Activated naive CD4-positive, alpha-beta T cell treated with Interleukin-2 at 50 U/mL for 16 hours (primary cell): ENCODE data around the gene NPFF.
"Not testable (repeated sequence)": the region's sequence is repeated elsewhere in the genome, so short reads cannot be mapped to it uniquely, and the experiment has no call there.

Source experiments
- DNase-seq: peaks from one replicate; pipeline ENCODE4 v3.0.0-alpha.2; 2020

The NPFF gene

GRCh38 chr12:53493610-53494391, 13.5 kb downstream of the NPFF start:
- no peak for DNase-seq

DNA sequence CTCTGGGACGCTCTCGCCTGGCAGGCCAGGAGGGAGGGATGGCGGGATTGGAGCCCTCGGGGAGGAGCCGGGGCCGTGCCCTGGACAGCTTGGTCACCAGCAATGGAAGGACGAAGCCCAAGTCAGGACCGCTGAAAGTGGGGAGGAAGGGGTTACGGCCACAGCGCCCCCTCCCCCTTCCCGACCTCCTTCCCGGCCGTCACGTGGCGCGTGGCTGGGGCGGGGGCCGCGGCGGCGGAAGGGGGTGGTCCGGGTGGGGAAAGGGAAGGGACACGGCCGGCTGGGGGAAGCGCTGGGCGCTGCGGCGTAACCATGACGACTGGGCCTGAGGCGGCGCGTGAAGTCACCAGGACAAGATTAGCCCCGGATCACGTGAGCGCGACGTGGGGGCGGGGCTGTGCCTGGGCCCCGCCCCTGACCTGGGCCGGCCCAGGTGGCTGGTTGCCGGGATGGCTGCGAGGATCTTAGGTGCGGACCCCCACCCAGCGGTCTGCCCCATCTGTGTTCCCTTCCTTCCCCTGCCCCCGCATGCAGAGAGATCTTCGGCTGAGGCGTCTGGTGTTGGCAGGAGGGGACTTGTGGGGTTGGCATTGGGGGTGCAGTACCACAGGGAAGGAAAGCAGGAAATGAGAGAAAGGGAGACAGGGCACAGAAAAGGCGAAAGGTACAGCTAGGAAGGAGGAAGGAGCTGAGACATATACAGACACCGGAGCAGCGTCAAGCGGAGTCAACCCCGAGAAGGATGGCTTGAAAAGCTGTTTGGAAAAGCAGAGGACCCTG, 14.3 kb downstream of the NPFF start:
- peak; percentile 87 for DNase-seq

DNA sequence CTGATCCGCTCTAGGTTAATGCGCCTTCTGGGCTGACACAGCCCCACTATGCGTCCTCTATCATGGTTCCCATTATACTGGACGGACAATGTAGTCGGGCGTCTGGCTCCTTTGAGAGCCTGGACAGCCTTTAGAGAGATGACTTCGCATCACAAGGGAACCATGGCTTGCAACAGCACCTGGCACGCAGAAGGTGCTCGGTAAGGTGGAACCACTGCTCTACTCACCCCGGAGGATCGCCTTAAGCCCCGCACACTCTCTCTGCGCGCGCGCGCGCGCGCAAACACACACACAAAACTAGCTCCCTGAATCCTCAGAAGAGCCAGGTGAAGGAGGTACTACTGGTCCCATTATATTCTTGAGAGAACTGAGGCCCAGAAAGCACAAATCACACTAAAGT, 15.1 kb downstream of the NPFF start:
- DNase-seq, result no peak

- DNase-seq, result no peak
Measured at GRCh38 chr12:53489242-53489864, 17.9 kb downstream of the NPFF start.

- no peak for DNase-seq
Measured at GRCh38 chr12:53486736-53487487, 20.4 kb downstream of the NPFF start.

- no peak for DNase-seq
Measured at GRCh38 chr12:53485955-53486735, 21.1 kb downstream of the NPFF start.

- no peak for DNase-seq
Measured at GRCh38 chr12:53484686-53485575, 22.4 kb downstream of the NPFF start.

DNA sequence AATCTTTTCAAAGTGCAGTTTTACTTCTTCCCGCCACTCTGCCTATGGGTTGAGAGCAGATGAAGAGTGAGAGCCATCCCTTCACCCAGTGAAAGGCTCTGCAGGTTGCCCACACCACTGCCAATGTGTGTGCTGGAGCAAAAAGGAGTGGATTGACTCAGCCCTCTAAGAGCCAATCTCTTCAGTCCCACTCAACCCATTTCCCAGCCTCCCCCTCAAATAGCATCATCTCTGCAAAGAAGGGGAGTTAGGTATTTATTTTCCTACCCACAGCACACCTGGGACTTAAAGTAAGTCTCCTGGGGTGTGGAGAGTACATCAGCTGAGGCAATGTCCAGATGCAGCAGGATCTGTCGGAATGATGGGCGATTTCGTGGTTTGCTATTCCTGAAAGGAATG, 23.3 kb downstream of the NPFF start:
- no peak for DNase-seq

DNA sequence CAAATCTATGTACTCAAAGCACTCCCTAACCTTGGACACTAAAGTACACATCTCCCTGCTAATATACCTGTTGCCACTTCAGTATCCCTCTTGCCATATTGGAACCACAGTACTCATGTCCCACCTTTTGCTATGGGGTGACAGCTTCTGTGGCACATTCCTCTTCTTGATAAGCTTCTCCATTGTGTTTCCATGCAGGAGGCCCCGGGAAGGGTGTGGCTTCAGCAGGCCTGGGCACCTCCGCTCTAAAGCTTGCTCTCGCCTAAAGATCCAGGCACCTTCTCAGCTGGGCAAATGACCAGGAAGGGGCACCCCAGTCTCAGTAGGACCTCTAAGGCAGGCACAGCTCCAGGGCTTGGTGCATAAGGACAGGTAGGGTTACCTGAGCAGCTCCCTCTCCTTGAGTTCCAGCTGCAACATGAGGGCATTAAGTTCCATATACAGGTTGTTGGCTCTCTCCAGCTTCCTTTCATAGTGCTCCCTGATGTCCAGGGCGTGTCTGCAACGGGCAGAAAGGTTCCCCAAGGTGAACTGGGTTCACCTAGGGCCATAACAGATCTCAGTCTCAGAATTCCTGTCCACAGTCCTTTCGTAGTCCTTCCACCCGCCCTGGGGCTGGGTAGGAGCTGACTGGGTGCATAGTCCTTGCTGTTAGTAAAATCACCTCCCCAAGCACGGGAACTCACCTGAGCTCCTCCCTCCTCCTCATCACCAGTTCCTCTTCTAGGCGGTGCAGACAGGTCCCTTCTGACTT, 23.9 kb downstream of the NPFF start:
- no peak for DNase-seq

DNA sequence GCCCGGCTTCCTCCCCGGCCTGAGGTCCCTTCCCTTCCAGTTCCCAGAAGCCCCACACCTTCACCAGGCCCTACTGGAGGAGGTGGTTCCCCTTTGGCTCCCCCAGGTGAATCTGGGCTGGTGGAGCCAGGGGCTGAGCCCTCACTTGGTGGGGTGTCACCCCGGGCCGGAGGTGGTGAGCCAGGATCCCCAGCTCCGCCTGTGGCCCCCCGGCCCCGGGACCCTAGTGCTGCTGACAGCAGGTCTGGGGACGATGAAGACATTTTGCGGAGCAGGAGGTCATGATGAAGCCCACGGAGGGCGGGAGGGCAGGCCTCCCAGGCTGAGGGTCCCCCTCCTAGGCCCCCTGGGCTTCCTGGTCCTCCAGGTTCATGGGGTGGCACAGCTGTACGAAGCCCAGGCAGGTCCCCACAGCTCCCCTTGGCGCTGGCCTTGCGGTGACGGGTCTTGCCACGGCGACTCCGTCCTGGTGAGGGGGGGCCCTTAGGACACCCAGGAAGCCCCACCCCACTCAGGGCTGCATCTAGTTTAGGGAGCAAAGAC, 24.6 kb downstream of the NPFF start:
- DNase-seq, result no peak

DNA sequence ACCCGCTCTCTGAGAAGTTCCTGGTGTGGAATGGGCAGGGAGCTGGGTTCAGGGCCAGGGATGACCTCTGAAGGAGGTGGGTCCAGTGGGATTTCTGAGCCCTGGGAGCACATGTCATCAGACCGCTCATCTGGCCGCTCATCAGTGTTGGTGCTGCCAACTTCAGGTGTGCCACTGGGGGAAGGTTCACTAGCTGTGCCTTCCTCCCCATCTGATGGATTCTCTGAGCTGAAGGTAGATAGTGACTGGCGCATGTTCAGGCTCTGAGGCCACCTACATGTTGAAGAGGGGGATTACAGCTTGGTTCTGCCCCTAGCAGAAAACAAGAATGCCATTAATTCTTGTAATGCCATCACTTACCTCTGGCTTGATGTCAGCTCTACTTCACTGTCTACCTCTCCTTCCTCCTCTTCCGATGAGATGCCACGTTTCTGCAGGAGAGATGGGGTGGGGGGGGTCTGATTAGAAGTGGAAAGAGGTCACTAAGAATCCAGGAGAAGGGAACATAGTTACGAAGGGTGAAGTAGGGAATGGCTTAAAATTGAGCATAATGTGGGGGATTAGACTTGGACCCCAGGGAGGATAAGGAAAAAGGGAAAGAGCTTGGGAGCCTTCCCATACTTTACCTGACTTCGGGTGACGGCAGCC, 25.2 kb downstream of the NPFF start:
- DNase-seq, result no peak

GRCh38 chr12:53481458-53481857, 25.8 kb downstream of the NPFF start:
- DNase-seq, result not testable (repeated sequence)

DNA sequence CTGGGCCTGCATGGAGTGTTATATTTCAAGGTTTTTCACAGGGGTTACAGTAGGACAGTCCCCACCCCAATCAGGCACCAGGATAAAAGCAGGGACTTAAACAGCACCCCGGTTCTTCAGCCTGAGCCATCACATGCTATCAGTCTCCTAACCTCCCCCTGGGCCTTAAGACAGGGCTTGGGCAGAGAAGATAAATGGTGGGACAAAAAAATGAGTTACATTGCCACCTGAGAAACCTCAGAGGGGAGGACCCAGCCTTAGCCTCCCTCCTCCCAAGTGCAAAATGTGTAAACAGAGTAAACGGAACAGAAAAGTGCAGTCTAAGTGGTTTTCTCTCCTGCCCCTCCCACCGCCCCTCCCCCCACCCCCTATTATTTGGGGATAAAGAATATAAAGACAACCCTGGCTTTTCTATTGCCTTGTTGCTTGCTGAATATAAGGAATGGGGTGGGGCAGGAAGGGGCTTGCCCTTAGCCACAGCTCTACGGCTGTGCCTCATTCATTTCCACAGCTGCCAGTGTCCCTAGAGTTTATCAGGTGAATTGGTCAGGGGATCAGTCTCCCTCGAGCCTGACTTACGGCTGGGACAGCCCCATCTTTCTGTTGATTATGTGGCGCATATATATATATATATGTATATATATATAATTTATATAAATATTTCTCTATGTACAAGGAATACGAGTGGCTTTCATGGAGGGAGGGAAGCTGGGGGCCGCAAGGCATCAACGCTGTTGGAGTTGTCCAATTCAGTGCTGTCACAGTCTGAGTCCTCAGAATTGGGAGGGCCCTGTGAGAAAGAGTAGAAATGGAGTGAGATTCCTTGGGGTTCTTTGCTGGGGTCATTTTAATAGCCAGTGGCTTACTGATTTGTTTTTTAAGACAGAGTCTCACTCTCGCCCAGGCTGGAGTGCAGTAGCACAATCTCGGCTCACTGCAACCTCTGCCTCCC, 26.5 kb downstream of the NPFF start:
- no peak for DNase-seq

DNA sequence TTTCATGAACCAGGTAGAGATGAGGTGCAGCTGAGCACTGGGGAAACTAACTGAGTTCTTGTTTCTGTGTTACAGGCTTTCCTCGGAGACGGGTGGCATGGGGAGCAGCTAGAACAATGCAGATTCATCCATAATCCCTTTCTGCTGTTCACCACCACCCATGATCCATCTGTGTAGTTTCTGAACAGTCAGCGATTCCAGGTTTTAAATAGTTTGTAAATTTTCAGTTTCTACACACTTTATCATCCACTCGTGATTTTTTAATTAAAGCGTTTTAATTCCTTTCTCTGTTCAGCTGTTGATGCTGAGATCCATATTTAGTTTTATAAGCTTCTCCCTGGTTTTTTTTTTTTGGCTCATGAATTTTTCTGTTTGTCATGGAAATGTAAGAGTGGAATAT, 28.0 kb downstream of the NPFF start:
- DNase-seq, result no peak

GRCh38 chr12:53478865-53479264, 28.4 kb downstream of the NPFF start:
- no peak for DNase-seq

DNA sequence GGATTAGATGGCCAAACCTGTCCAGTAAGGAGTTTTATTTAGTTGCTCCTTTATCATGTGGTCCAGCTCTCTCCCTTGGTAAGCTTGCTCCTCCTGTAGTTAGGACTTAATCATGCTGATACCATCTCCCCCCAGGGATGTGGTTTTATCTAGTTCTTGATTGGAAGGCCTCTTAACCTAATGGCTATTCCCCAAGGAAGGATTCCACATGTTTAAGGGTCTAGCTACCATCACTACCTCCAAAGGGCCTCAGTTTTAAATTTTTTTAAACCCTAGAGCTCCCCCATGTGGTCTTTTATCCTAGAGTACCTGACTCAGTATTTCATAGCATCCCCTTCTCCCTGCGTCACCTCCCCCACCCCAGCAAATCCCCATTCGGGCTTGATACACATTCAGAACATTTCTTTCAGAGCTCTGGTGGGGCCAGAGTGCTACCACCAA, 30.5 kb downstream of the NPFF start:
- DNase-seq, result no peak

- DNase-seq, result no peak
Measured at GRCh38 chr12:53474819-53475218, 32.5 kb downstream of the NPFF start.

DNA sequence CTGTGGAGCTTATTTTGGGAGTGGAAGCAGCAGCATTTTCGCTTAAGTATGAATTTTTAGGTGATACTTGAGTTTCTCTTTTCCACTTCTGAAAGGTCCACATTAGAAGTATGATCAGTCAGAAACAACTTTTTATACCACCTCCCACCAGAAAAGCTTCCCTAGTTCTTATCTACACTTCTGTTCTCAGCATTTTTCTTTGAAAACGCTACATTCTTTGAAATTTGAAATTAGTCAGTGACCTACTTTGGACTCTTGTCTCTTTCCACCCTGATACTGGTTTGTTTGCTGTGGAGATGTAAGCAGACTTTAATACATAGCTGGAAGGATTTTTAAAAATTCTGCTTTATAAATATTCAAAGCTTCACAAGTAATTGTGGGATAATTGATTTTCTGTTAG, 33.2 kb downstream of the NPFF start:
- DNase-seq, result no peak
